ENCODE results near the gene MTFR1L.

DNA sequence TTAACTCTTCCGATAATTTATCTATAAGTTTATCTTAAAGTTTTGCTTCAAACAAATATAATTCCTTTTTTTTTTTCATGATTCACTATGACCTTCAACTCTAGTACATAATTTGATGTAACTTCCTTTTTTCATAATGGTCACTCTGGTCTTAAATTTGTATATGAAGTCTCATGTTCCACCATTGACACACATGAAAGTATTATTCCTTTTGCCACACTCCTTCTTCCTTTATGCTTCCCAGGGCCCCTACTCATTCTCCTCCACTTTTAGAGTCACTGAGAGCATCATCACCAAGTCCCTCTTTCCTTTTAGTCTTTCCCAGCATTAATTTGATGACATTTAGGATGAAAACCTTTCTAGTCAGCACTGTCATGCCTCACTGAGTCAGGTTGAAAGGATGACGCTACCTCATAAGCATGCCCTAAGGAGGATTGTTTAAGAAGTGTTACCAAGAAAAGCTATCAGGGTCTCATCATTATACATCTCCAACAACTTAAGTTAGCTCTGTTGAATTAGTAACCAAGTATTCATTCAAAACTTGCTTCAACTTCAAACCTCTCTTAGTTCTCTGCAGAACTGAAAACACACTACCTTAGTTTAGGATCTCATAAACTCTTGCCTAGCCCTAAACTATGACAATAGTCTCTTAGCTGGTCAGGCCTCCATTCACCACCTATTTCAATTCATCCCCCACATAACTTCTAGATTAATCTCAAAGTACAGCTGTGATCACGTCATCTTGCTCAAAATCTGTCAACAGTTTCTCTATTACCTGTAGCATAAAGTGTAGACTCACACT, 25.0 kb downstream of the MTFR1L start:
- TF ChIP-seq, protein P1, sequence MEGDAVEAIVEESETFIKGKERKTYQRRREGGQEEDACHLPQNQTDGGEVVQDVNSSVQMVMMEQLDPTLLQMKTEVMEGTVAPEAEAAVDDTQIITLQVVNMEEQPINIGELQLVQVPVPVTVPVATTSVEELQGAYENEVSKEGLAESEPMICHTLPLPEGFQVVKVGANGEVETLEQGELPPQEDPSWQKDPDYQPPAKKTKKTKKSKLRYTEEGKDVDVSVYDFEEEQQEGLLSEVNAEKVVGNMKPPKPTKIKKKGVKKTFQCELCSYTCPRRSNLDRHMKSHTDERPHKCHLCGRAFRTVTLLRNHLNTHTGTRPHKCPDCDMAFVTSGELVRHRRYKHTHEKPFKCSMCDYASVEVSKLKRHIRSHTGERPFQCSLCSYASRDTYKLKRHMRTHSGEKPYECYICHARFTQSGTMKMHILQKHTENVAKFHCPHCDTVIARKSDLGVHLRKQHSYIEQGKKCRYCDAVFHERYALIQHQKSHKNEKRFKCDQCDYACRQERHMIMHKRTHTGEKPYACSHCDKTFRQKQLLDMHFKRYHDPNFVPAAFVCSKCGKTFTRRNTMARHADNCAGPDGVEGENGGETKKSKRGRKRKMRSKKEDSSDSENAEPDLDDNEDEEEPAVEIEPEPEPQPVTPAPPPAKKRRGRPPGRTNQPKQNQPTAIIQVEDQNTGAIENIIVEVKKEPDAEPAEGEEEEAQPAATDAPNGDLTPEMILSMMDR (IDR thresholded peaks at IDR 0.05), result no peak
- TF ChIP-seq EP300 (IDR thresholded peaks at IDR 0.05), result no peak

All from esophagus muscularis mucosa (tissue), 3 donors.